Common myeloid progenitor, CD34-positive (primary cell): ENCODE data around the gene SRP9.

Experiments used
- CTCF ChIA-PET: fragments of 350-600 bp; sonication (Branson Sonifier 250); formaldehyde crosslinking; loops from one replicate; lab custom pipeline; 2021; ENCODE audit warnings: antibody characterized with exemption; lab: Charles Lee
- POLR2A ChIA-PET: fragments of 350-600 bp; sonication (Branson Sonifier 250); formaldehyde crosslinking; loops from one replicate; lab custom pipeline; 2021; ENCODE audit warnings: antibody characterized with exemption; lab: Charles Lee
- DNase-seq, 3 donors: peaks; one replicate each; pipeline versions ENCODE4 v3.0.0 to v3.0.0-alpha.2; 2013
- H3K27ac ChIP-seq, 2 experiments: 1 replicate in 1 of 2; 2 replicates in 1 of 2; pipeline ENCODE4 v1.7.0; 2013; ENCODE audit warnings: inconsistent platforms in 2 of 2, low read length in 2 of 2, mild to moderate bottlenecking in 2 of 2, low read depth in 1 of 2, moderate library complexity in 1 of 2; ENCODE audit not compliant: severe bottlenecking in 2 of 2, insufficient read depth in 1 of 2, poor library complexity in 1 of 2
- H3K27me3 ChIP-seq, 5 experiments: replicated peaks in 2 of 5; 1 replicate in 3 of 5; 2 replicates in 2 of 5; pipeline versions ENCODE4 v1.6.1 to v1.7.0; 2013; ENCODE audit warnings: low read length in 4 of 5, mild to moderate bottlenecking in 2 of 5, moderate library complexity in 2 of 5, inconsistent platforms in 1 of 5; ENCODE audit not compliant: insufficient read depth in 5 of 5, control insufficient read depth in 4 of 5
- H3K36me3 ChIP-seq, 4 experiments: 1 replicate in 2 of 4; 2 replicates in 2 of 4; pipeline versions ENCODE4 v1.6.1 to v1.7.0; 2013; ENCODE audit warnings: low read length in 3 of 4, control low read depth in 1 of 4, mild to moderate bottlenecking in 1 of 4; ENCODE audit not compliant: control insufficient read depth in 4 of 4, insufficient read depth in 4 of 4
- H3K4me1 ChIP-seq, 4 experiments: 1 replicate in 3 of 4; 2 replicates in 1 of 4; pipeline versions ENCODE4 v1.6.1 to v1.7.1; 2013; ENCODE audit warnings: low read length in 3 of 4, mild to moderate bottlenecking in 3 of 4, control low read depth in 1 of 4, inconsistent platforms in 1 of 4, moderate library complexity in 1 of 4; ENCODE audit not compliant: control insufficient read depth in 4 of 4, insufficient read depth in 4 of 4; ENCODE audit errors: control extremely low read depth in 1 of 4
- H3K4me3 ChIP-seq, 7 experiments: 1 replicate in 4 of 7; 2 replicates in 3 of 7; pipeline versions ENCODE4 v1.5.1 to v1.7.0; 2013; ENCODE audit warnings: mild to moderate bottlenecking in 7 of 7, low read length in 6 of 7, moderate library complexity in 6 of 7, inconsistent platforms in 2 of 7, low read depth in 2 of 7, control low read depth in 1 of 7; ENCODE audit not compliant: insufficient read depth in 4 of 7, control insufficient read depth in 1 of 7; ENCODE audit errors: extremely low read depth in 1 of 7
- H3K9me3 ChIP-seq, 5 experiments: 1 replicate in 4 of 5; 2 replicates in 1 of 5; pipeline versions ENCODE4 v1.6.1 to v1.7.1; 2013; ENCODE audit warnings: low read length in 4 of 5, mild to moderate bottlenecking in 2 of 5, inconsistent platforms in 1 of 5, low read depth in 1 of 5, moderate library complexity in 1 of 5; ENCODE audit not compliant: control insufficient read depth in 4 of 5, insufficient read depth in 2 of 5; ENCODE audit errors: control extremely low read depth in 1 of 5
- WGBS: methylation state at CpG from one replicate; pipeline ENCODE4 v1.1.5; 2013; ENCODE audit not compliant: insufficient coverage; 5-methylcytosine and 5-hydroxymethylcytosine counted together

Gene SRP9

GRCh38 chr1:225819346-225820192, 41.9 kb downstream of the SRP9 start:
- Histone ChIP-seq H3K4me3 (no peak overlapping the region), H3K27ac (no peak overlapping the region), H3K36me3 (no peaks in the 10 kb centered on the region), H3K27me3 (no peaks in the 10 kb centered on the region), H3K9me3 (no peaks in the 10 kb centered on the region), H3K4me1 (peaks cover 0 to 8% (median 5%) of the 10 kb centered on the region in 4 experiments)
- POLR2A ChIA-PET, result no interaction called here
- CTCF ChIA-PET, result interaction anchor here (1.3 kb wide), 1 partner anchor 10 kb away, joined by 3 read pairs; no protein-coding TSS in a partner anchor
- WGBS, result 95% methylated on average over 9 of the region's 12 CpGs
- DNase-seq, result no peak

GRCh38 chr1:225820522-225821120, 43.0 kb downstream of the SRP9 start:
- ChIA-PET CTCF (interaction anchor here (1.3 kb wide), 1 partner anchor 9 kb away, joined by 3 read pairs; no protein-coding TSS in a partner anchor), POLR2A (no interaction called here)
- Histone ChIP-seq H3K36me3 (no peaks in the 10 kb centered on the region), H3K4me3 (no peak overlapping the region), H3K27ac (no peak overlapping the region), H3K9me3 (no peaks in the 10 kb centered on the region), H3K27me3 (no peaks in the 10 kb centered on the region), H3K4me1 (peaks cover 0 to 8% (median 5%) of the 10 kb centered on the region in 4 experiments)
- WGBS, result 100% methylated on average over 4 of the region's 5 CpGs
- no peak for DNase-seq

GRCh38 chr1:225822655-225823403, 45.2 kb downstream of the SRP9 start:
- no peak overlapping the region for H3K27ac ChIP-seq
- no peaks in the 10 kb centered on the region for H3K36me3 ChIP-seq

GRCh38 chr1:225823811-225824261, 46.2 kb downstream of the SRP9 start:
- Histone ChIP-seq H3K4me1 (no peaks in the 10 kb centered on the region), H3K36me3 (no peaks in the 10 kb centered on the region), H3K4me3 (no peak overlapping the region), H3K9me3 (no peaks in the 10 kb centered on the region), H3K27me3 (no peaks in the 10 kb centered on the region), H3K27ac (no peak overlapping the region)
- DNase-seq, result no peak
- 94% methylated on average over 11 of the region's 12 CpGs for WGBS
- CTCF ChIA-PET, result no interaction called here
- POLR2A ChIA-PET, result no interaction called here

More at GRCh38 chr1:225822655-225823403, 45.2 kb downstream of the SRP9 start:
- Histone ChIP-seq H3K27me3 (no peaks in the 10 kb centered on the region), H3K4me1 (peaks cover 0 to 2% (median under 1%) of the 10 kb centered on the region in 4 experiments), H3K9me3 (no peaks in the 10 kb centered on the region), H3K4me3 (no peak overlapping the region)
- WGBS, result 94% methylated on average over 8 of the region's 12 CpGs
- ChIA-PET POLR2A (no interaction called here), CTCF (interaction anchor here (0.7 kb wide), 2 partner anchors 9 to 58 kb away, joined by 3 read pairs; no protein-coding TSS in a partner anchor)
- DNase-seq, result no peak

GRCh38 chr1:225824533-225824941, 46.9 kb downstream of the SRP9 start:
- WGBS, result 98% methylated on average over 8 of the region's 12 CpGs
- Histone ChIP-seq H3K4me3 (no peak overlapping the region), H3K9me3 (no peaks in the 10 kb centered on the region), H3K36me3 (no peaks in the 10 kb centered on the region), H3K27ac (no peak overlapping the region), H3K27me3 (no peaks in the 10 kb centered on the region), H3K4me1 (no peaks in the 10 kb centered on the region)
- POLR2A ChIA-PET, result no interaction called here
- CTCF ChIA-PET, result interaction anchor here (0.9 kb wide), 1 partner anchor 21 kb away, joined by 3 read pairs; no protein-coding TSS in a partner anchor
- DNase-seq, result no peak

GRCh38 chr1:225825078-225825477, 47.5 kb downstream of the SRP9 start:
- no peak for DNase-seq
- no peak overlapping the region for H3K4me3 ChIP-seq
- no peaks in the 10 kb centered on the region for H3K27me3 ChIP-seq
- no peak overlapping the region for H3K27ac ChIP-seq
- H3K36me3 ChIP-seq, result no peaks in the 10 kb centered on the region
- WGBS, result 94% methylated on average over 5 of the region's 6 CpGs
- no peaks in the 10 kb centered on the region for H3K9me3 ChIP-seq
- no peaks in the 10 kb centered on the region for H3K4me1 ChIP-seq
- ChIA-PET POLR2A (interaction anchor here (1.6 kb wide), 1 partner anchor 73 kb away, joined by 3 read pairs; no protein-coding TSS in a partner anchor), CTCF (interaction anchor here (0.9 kb wide), 1 partner anchor 20 kb away, joined by 3 read pairs; no protein-coding TSS in a partner anchor)
